HG03457 (cell line): ENCODE results near the gene S1PR2.

Experiments
- ATAC-seq: cut with Tn5 transposase; IDR thresholded peaks from one replicate; pipeline ENCODE4 v1.9.1; 2021; ENCODE audit warnings: moderate number of reproducible peaks; ENCODE audit not compliant: unreplicated experiment

Gene S1PR2

GRCh38 chr19:10230861-10231611 lies at the start of gene S1PR2:
S1PR2 (minus strand) TSS chr19:10231331; CDS start chr19:10224905, 6,426 bp downstream.
- no peak for ATAC-seq

GRCh38 chr19:10279737-10280442 lies 48.8 kb upstream of the S1PR2 start:
- ATAC-seq: no peak

- ATAC-seq: no peak
Observed at GRCh38 chr19:10278935-10279334, 47.8 kb upstream of the S1PR2 start.

GRCh38 chr19:10277795-10278589 lies 46.9 kb upstream of the S1PR2 start:
- ATAC-seq: no peak

GRCh38 chr19:10274589-10274988 lies 43.5 kb upstream of the S1PR2 start:
- ATAC-seq: no peak

- no peak for ATAC-seq
Observed at GRCh38 chr19:10271543-10272086, 40.5 kb upstream of the S1PR2 start.

- no peak for ATAC-seq
Observed at GRCh38 chr19:10270616-10271394, 39.7 kb upstream of the S1PR2 start, which contains the start of gene ICAM1. ICAM1 (plus strand) TSS chr19:10271120; CDS start chr19:10271160, 40 bp downstream.

GRCh38 chr19:10270180-10270615 lies 39.1 kb upstream of the S1PR2 start:
- no peak for ATAC-seq

GRCh38 chr19:10269333-10270179 lies 38.4 kb upstream of the S1PR2 start:
- ATAC-seq: no peak

- no peak for ATAC-seq
Observed at GRCh38 chr19:10268071-10268470, 36.9 kb upstream of the S1PR2 start.

GRCh38 chr19:10266706-10267105 lies 35.6 kb upstream of the S1PR2 start:
- no peak for ATAC-seq

- no peak for ATAC-seq
Observed at GRCh38 chr19:10262771-10263170, 31.6 kb upstream of the S1PR2 start.

- ATAC-seq: no peak
Observed at GRCh38 chr19:10260141-10260584, 29.0 kb upstream of the S1PR2 start.

GRCh38 chr19:10259162-10259905 lies 28.2 kb upstream of the S1PR2 start:
- ATAC-seq: no peak

- no peak for ATAC-seq
Observed at GRCh38 chr19:10258080-10258710, 27.1 kb upstream of the S1PR2 start.

- ATAC-seq: no peak
Observed at GRCh38 chr19:10256970-10257615, 26.0 kb upstream of the S1PR2 start.

- no peak for ATAC-seq
Observed at GRCh38 chr19:10256551-10256950, 25.4 kb upstream of the S1PR2 start.

- ATAC-seq: no peak
Observed at GRCh38 chr19:10255358-10255757, 24.2 kb upstream of the S1PR2 start.
